HL-60 (cell line): ENCODE data around the gene AFF3.
"Not testable (repeated sequence)": the region's sequence is repeated elsewhere in the genome, so short reads cannot be mapped to it uniquely, and the experiment has no call there.

Source experiments
- DNase-seq, 2 experiments: peaks; one replicate each; pipeline ENCODE4 v3.0.0-alpha.2; 2010 to 2020; ENCODE audit warnings: low read depth in 1 of 2, low spot score in 1 of 2
- H3K27ac ChIP-seq: fragments of 250-450 bp; sonication (Bioruptor Pico); replicated peaks from 2 replicates; pipeline ENCODE4 v1.5.1; 2020; ENCODE audit warnings: mild to moderate bottlenecking, moderate library complexity
- H3K27me3 ChIP-seq: fragments of 250-450 bp; sonication (Bioruptor Pico); 2 replicates; pipeline ENCODE4 v1.5.1; 2021; ENCODE audit warnings: mild to moderate bottlenecking, moderate library complexity; ENCODE audit not compliant: insufficient read depth, poor library complexity, severe bottlenecking
- H3K4me3 ChIP-seq: replicated peaks from 2 replicates; pipeline ENCODE4 v1.5.1; 2011; ENCODE audit warnings: mild to moderate bottlenecking, control low read depth, low read length; ENCODE audit not compliant: insufficient read depth
- CTCF ChIP-seq: IDR thresholded peaks from one replicate; pipeline ENCODE4 v1.5.1; 2011; ENCODE audit warnings: low read length, control low read depth, inconsistent platforms; ENCODE audit not compliant: insufficient read depth
- GABPA ChIP-seq: IDR thresholded peaks from 2 replicates; pipeline ENCODE4 v1.6.1; 2012; ENCODE audit warnings: low read depth
- POLR2AphosphoS5 ChIP-seq: IDR thresholded peaks from 2 replicates; pipeline ENCODE4 v1.6.1; 2012; ENCODE audit warnings: low read depth
- REST ChIP-seq: IDR thresholded peaks from 2 replicates; pipeline ENCODE4 v1.6.1; 2012; ENCODE audit warnings: low read depth; ENCODE audit not compliant: insufficient replicate concordance
- SPI1 ChIP-seq: IDR thresholded peaks from 2 replicates; pipeline ENCODE4 v1.6.1; 2012; ENCODE audit warnings: low read depth, mild to moderate bottlenecking, borderline replicate concordance

The AFF3 gene

GRCh38 chr2:99666256-99666655 lies 476.1 kb downstream of the AFF3 start:
- no peak overlapping the region for H3K4me3 ChIP-seq
- H3K27me3 ChIP-seq, result no peaks in the 10 kb centered on the region
- TF ChIP-seq GABPA, result no peak
- no peak for TF ChIP-seq SPI1
- no peak for TF ChIP-seq POLR2AphosphoS5
- no peak for TF ChIP-seq REST
- DNase-seq, result no peak
- H3K27ac ChIP-seq, result no peak overlapping the region

- TF ChIP-seq SPI1 (no peak), GABPA (no peak), REST (no peak), CTCF (no peak), POLR2AphosphoS5 (no peak)
- H3K4me3 ChIP-seq, result no peak overlapping the region
- DNase-seq, result no peak
- no peak overlapping the region for H3K27ac ChIP-seq
- no peaks in the 10 kb centered on the region for H3K27me3 ChIP-seq
These were observed 478.7 kb downstream of the AFF3 start for GRCh38 chr2:99663641-99664040.

GRCh38 chr2:99662761-99663341 lies 479.5 kb downstream of the AFF3 start:
- no peaks in the 10 kb centered on the region for H3K27me3 ChIP-seq
- no peak for TF ChIP-seq REST
- no peak for TF ChIP-seq GABPA
- no peak for TF ChIP-seq POLR2AphosphoS5
- no peak for TF ChIP-seq SPI1
- TF ChIP-seq CTCF, result no peak
- no peak overlapping the region for H3K27ac ChIP-seq
- no peak overlapping the region for H3K4me3 ChIP-seq
- DNase-seq, result no peak

GRCh38 chr2:99661761-99662160 lies 480.6 kb downstream of the AFF3 start:
- not testable (repeated sequence) for H3K27ac ChIP-seq

More at GRCh38 chr2:99661761-99662160, 480.6 kb downstream of the AFF3 start:
- H3K4me3 ChIP-seq, DNase-seq, H3K27me3 ChIP-seq: not testable (repeated sequence)
